Small intestine (tissue), 7 donors: ENCODE data around the gene SAE1. TPM values are rescaled to one million over a fixed set of nuclear protein-coding genes. Genes with fewer than 3 reads are reported as not detected.
A peak's percentile ranks its signal among the peaks of the same experiment; 100 is the strongest.

Experiments used
- DNase-seq, 2 donors: peaks; one replicate each; pipeline versions ENCODE4 v3.0.0 to v3.0.0-alpha.2; 2013
- FAIRE-seq: peaks from 2 replicates; lab custom pipeline; 2012; peaks lifted over from hg19 to GRCh38; lab: Jason Lieb, UNC
- H3K27ac ChIP-seq, 3 donors: one replicate each; pipeline ENCODE4 v1.5.1; 2013; ENCODE audit warnings: low read length in 2 of 3, mild to moderate bottlenecking in 2 of 3, control low read depth in 1 of 3, inconsistent platforms in 1 of 3, low read depth in 1 of 3, moderate library complexity in 1 of 3
- H3K27me3 ChIP-seq, 3 donors: one replicate each; pipeline ENCODE4 v1.6.1; 2013; ENCODE audit warnings: low read length in 3 of 3, inconsistent platforms in 1 of 3; ENCODE audit not compliant: control insufficient read depth in 3 of 3, insufficient read depth in 3 of 3
- H3K36me3 ChIP-seq, 3 donors: one replicate each; pipeline ENCODE4 v1.6.1; 2013; ENCODE audit warnings: low read length in 3 of 3, inconsistent platforms in 1 of 3, low read depth in 1 of 3, mild to moderate bottlenecking in 1 of 3, moderate library complexity in 1 of 3; ENCODE audit not compliant: control insufficient read depth in 3 of 3, insufficient read depth in 2 of 3
- H3K4me1 ChIP-seq, 3 donors: one replicate each; pipeline ENCODE4 v1.6.1; 2013; ENCODE audit warnings: low read length in 2 of 3, inconsistent platforms in 1 of 3, low read depth in 1 of 3, mild to moderate bottlenecking in 1 of 3, moderate library complexity in 1 of 3; ENCODE audit not compliant: control insufficient read depth in 3 of 3, insufficient read depth in 2 of 3
- H3K4me3 ChIP-seq, 3 donors: one replicate each; pipeline ENCODE4 v1.5.1; 2013; ENCODE audit warnings: low read length in 3 of 3, control low read depth in 1 of 3, inconsistent platforms in 1 of 3, low read depth in 1 of 3, mild to moderate bottlenecking in 1 of 3, moderate library complexity in 1 of 3
- H3K9me3 ChIP-seq, 2 donors: one replicate each; pipeline ENCODE4 v1.6.1; 2013; ENCODE audit warnings: low read depth in 1 of 2, low read length in 1 of 2; ENCODE audit not compliant: control insufficient read depth in 2 of 2, insufficient read depth in 1 of 2
- WGBS, 3 donors: extraction: QIAGEN DNeasy Blood & Tissue Kit; methylation state at CpG; one replicate each; pipeline ENCODE4 v1.1.7; 2013; 5-methylcytosine and 5-hydroxymethylcytosine counted together
- polyA plus RNA-seq, 4 donors: library from polyadenylated mRNA; stranded (reverse) in 3 of 4; unstranded in 1 of 4; fragments of 200-250 nt in 3 of 4; fragments of 120-200 nt in 1 of 4; gene quantifications; one replicate each; pipeline versions ENCODE4 v1.2.1 to v1.2.3, GENCODE V29; 2013
- donor health status: healthy with polysubstance abuse.
- donor health status: control.
- donor health status: control.
- donor health status: Bipolar disorder and iron deficiency.
- donor health status: healthy.

SAE1 gene
- polyA plus RNA-seq, 4 donors, result 28.6 to 77.5 (median 45.1) TPM

- no peak for FAIRE-seq
- Histone ChIP-seq H3K4me1 (peaks cover 0 to 6% (median 0%) of the 10 kb centered on the region in 3 donors), H3K36me3 (peaks cover 11 to 64% (median 17%) of the 10 kb centered on the region in 3 donors), H3K27ac (no peak overlapping the region), H3K27me3 (no peaks in the 10 kb centered on the region), H3K9me3 (no peaks in the 10 kb centered on the region), H3K4me3 (no peak overlapping the region)
- no peak for DNase-seq
- WGBS, 3 donors, result 83 to 87% (median 84%) methylated on average over 13 of the region's 13 CpGs
Measured at GRCh38 chr19:47209319-47210179, 78.9 kb downstream of the SAE1 start.

DNA sequence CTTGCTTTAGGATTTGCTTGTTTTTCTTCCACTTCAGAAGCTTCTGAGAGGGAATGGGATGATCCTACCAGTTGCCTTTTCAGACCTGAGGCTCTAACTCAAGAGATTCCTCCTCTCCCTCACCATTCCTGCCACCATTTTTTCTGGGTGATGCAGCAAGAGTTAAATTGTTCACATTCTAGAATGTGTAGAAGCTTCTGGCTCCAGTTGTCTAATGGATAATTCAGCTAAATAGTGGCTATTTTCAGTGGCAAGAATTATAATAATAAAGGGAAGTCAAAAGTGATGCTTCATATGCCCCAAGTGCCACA, 79.5 kb downstream of the SAE1 start:
- Histone ChIP-seq H3K9me3 (no peaks in the 10 kb centered on the region), H3K4me3 (no peak overlapping the region), H3K36me3 (peaks cover 11 to 58% (median 17%) of the 10 kb centered on the region in 3 donors), H3K27ac (peak overlapping the region in 1 of 3 donors; percentile 52), H3K27me3 (no peaks in the 10 kb centered on the region), H3K4me1 (peaks cover 0 to 6% (median 0%) of the 10 kb centered on the region in 3 donors)
- FAIRE-seq (no peak), DNase-seq (no peak)

- H3K27me3 ChIP-seq, result no peaks in the 10 kb centered on the region
- DNase-seq (peak; percentile 76 to 87), FAIRE-seq (no peak)
- H3K36me3 ChIP-seq, result peaks cover 8 to 53% (median 15%) of the 10 kb centered on the region in 3 donors
- H3K4me1 ChIP-seq, result peaks cover 0 to 9% (median 0%) of the 10 kb centered on the region in 3 donors
- no peaks in the 10 kb centered on the region for H3K9me3 ChIP-seq
- H3K4me3 ChIP-seq, result no peak overlapping the region
- H3K27ac ChIP-seq, result peak overlapping the region in 1 of 3 donors; percentile 52
- WGBS, 3 donors, result 31 to 36% (median 33%) methylated on average over 19 of the region's 19 CpGs
Measured at GRCh38 chr19:47210689-47211316, 80.2 kb downstream of the SAE1 start.

DNA sequence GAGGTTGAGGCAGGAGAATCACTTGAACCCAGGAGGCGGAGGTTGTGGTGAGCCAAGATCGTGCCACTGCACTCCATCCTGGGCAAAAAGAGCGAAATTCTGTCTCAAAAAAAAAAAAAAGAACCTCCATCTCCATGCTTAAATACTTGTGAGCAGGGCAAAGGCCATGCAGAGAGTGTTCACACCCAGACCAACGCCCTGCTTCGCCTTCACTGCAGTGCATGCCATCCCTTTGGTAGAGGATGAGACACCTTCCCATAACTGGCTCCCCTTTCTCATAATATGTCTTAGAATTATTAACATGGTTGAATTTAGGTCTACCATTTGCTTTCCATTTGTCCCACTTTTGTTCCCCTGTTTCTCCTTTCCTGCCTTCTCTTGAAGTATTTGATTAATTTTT, 84.9 kb downstream of the SAE1 start:
- no peak overlapping the region for H3K4me3 ChIP-seq
- H3K27ac ChIP-seq, result no peak overlapping the region
- FAIRE-seq (no peak), DNase-seq (peak; percentile 67 to 85)
- peaks cover 0 to 6% (median 0%) of the 10 kb centered on the region in 3 donors for H3K4me1 ChIP-seq
- no peaks in the 10 kb centered on the region for H3K27me3 ChIP-seq
- WGBS, 3 donors, result 49 to 69% (median 58%) methylated on average over 5 of the region's 5 CpGs
- peaks cover 0 to 14% (median 0%) of the 10 kb centered on the region in 3 donors for H3K36me3 ChIP-seq
- H3K9me3 ChIP-seq, result no peaks in the 10 kb centered on the region

DNA sequence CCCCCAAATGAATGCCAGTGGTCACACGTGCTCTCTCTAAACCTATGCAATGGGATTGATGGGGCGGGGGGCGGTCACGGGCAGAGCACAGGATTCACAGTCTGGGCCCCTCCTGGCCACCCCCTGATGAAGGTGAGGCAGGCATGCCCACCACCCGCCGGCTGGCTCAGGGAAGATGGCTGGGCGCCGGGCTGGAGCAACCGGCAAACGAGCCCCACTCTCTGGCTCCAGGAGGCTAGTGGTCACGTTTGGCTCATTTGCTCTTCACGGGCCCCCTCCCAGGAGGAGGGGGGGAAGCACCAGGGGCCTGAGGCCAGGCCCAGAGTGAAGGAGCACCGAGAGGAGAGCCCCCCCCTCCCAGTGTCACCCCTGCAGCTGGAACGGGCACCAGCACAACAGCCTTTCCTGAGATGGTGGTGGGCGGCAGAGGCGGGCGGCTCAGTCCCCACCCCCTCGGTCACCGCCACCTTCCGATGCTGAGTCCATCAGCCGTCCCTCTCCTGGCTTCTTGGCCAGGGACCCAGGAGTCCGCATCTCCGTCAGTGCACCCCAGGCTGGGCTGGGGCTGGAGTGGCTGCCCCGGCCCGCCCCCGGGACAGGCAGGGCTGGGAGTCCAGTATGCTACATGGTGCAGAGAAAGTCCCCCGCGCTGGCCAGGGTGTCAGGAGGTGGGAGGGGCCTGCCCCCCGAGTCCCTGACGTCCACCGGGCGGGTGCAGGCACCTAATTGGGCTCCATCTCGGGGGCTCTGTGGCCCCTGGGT, 90.6 kb downstream of the SAE1 start:
- H3K9me3 ChIP-seq, result no peaks in the 10 kb centered on the region
- no peak overlapping the region for H3K4me3 ChIP-seq
- H3K27me3 ChIP-seq, result no peaks in the 10 kb centered on the region
- H3K27ac ChIP-seq, result no peak overlapping the region
- WGBS, 3 donors, result 89 to 93% (median 90%) methylated on average over 26 to 33 of the region's 33 CpGs
- H3K36me3 ChIP-seq, result peaks cover 0 to 12% (median 2%) of the 10 kb centered on the region in 3 donors
- FAIRE-seq (no peak), DNase-seq (no peak)
- peaks cover 0 to 6% (median 0%) of the 10 kb centered on the region in 3 donors for H3K4me1 ChIP-seq

DNA sequence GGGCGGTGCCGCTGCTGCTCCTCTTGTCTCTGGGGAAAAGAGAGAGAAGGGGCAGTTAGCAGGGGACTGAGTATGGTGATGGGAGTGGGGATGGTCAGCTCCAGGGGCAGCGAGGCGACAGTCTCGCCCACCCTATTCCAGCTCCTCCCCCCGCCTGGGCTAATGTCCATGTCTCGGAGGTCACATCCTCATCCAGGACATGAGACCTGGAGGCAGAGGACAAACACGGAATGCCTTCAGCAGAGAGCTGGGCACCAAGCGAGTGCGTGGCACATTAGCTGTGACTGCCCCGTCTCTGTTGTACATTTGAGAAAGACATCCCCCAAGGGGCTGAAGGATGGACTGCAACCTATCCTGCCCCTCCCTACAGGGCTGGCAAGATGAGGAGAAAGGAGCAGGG, 91.3 kb downstream of the SAE1 start:
- Histone ChIP-seq H3K4me1 (peaks cover 2 to 10% (median 3%) of the 10 kb centered on the region in 3 donors), H3K36me3 (peaks cover 0 to 12% (median 2%) of the 10 kb centered on the region in 3 donors), H3K27ac (no peak overlapping the region), H3K4me3 (no peak overlapping the region), H3K27me3 (no peaks in the 10 kb centered on the region), H3K9me3 (no peaks in the 10 kb centered on the region)
- 92 to 96% (median 93%) methylated on average over 8 to 11 of the region's 11 CpGs for WGBS, 3 donors
- no peak for DNase-seq
- FAIRE-seq, result no peak

DNA sequence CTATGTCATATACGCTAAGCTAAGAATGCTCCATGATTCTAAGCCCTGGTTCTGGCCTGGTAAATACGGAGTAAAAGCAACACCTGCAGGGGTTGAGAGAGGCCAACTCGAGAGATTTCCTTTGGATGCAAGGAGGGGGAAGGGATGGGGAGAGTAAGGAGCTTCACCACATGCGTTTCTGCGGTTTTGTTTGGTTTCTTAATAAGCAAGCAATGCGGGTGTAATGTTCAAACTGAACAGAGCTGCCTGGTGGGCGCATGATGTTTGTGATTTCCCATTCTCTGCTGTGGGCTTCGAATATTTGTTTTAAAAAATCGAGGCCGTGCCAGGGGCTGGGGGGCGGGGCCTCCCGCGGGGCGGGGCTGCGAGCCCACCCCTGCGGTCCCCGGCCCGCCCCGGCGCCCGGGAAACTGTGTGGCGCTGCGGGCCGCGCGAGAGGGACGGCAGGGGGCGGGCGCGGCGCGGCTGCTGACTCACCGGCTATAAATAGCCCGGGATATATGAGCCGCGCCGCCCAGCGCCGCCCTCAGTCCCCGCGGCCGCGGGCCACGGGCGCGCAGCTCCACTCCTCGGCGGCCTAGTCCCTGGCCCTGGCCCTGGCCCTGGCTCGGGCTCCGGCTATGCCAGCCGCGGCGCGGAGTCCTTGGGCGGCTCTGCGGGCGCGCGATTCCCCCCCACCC, 95.3 kb downstream of the SAE1 start:
- peak overlapping the region; percentile 40 to 68 (median 50) for H3K4me3 ChIP-seq
- peaks cover 7 to 34% (median 7%) of the 10 kb centered on the region in 3 donors for H3K4me1 ChIP-seq
- 3 to 4% (median 3%) methylated on average over 28 to 59 of the region's 59 CpGs for WGBS, 3 donors
- peaks cover 0 to 9% (median 2%) of the 10 kb centered on the region in 3 donors for H3K36me3 ChIP-seq
- FAIRE-seq, result no peak
- no peaks in the 10 kb centered on the region for H3K9me3 ChIP-seq
- H3K27me3 ChIP-seq, result peaks cover 0 to 24% (median 0%) of the 10 kb centered on the region in 3 donors
- DNase-seq, result peak; percentile 80 to 95
- H3K27ac ChIP-seq, result peak overlapping the region; percentile 77 to 94 (median 93)
